H1 (cell line): ENCODE results near the gene MAFG. TPM values are rescaled to one million over a fixed set of nuclear protein-coding genes. Genes with fewer than 3 reads are reported as not detected.

Source experiments
- CTCF ChIA-PET: fragments of 300-600 bp; sonication (Branson Sonifier 250); formaldehyde crosslinking; loops from one replicate; lab custom pipeline; 2021; ENCODE audit not compliant: partially characterized antibody; lab: Charles Lee
- POLR2A ChIA-PET: fragments of 300-600 bp; sonication (Branson Sonifier 250); formaldehyde crosslinking; loops from one replicate; lab custom pipeline; 2021; ENCODE audit warnings: inconsistent platforms; ENCODE audit not compliant: partially characterized antibody; lab: Charles Lee
- DNase-seq, 2 experiments: peaks; one replicate each; pipeline versions ENCODE4 v3.0.0 to v3.0.0-alpha.2; 2010 to 2022; ENCODE audit warnings: low spot score in 2 of 2, low read depth in 1 of 2, mixed read lengths in 1 of 2
- FAIRE-seq: peaks from 2 replicates; lab custom pipeline; 2011; peaks lifted over from hg19 to GRCh38; lab: Jason Lieb, UNC
- H2AFZ ChIP-seq: 2 replicates; pipeline ENCODE4 v1.8.1; 2012; ENCODE audit warnings: low read length, inconsistent platforms
- H2AK5ac ChIP-seq: 2 replicates; pipeline ENCODE4 v1.6.1; 2013; ENCODE audit warnings: low read depth, low read length
- H2BK120ac ChIP-seq: replicated peaks from 2 replicates; pipeline ENCODE3; 2013; ENCODE audit warnings: low read depth, low read length, inconsistent platforms
- H2BK12ac ChIP-seq: 2 replicates; pipeline ENCODE4 v1.6.1; 2013; ENCODE audit warnings: low read depth, low read length
- H2BK15ac ChIP-seq: 2 replicates; pipeline ENCODE4 v1.6.1; 2013; ENCODE audit warnings: low read length
- H2BK20ac ChIP-seq: 2 replicates; pipeline ENCODE4 v1.6.1; 2013; ENCODE audit warnings: low read length
- H2BK5ac ChIP-seq: 2 replicates; pipeline ENCODE4 v1.6.1; 2013; ENCODE audit warnings: low read depth, low read length
- H3K14ac ChIP-seq: 2 replicates; pipeline ENCODE4 v1.6.1; 2013; ENCODE audit warnings: inconsistent platforms; ENCODE audit not compliant: insufficient read length
- H3K18ac ChIP-seq: 2 replicates; pipeline ENCODE4 v1.6.1; 2013; ENCODE audit warnings: low read length; ENCODE audit errors: extremely low read depth
- H3K23ac ChIP-seq: 2 replicates; pipeline ENCODE4 v1.6.1; 2013; ENCODE audit warnings: inconsistent platforms; ENCODE audit not compliant: insufficient read length
- H3K23me2 ChIP-seq: 2 replicates; pipeline ENCODE4 v1.6.1; 2013; ENCODE audit warnings: low read depth, low read length
- H3K27ac ChIP-seq: 2 replicates; pipeline ENCODE4 v1.6.1; 2011; ENCODE audit warnings: low read depth, low read length, inconsistent platforms
- H3K27me3 ChIP-seq, 4 experiments: replicated peaks in 1 of 4; 1 replicate in 1 of 4; 2 replicates in 3 of 4; pipeline versions ENCODE4 v1.6.1 to v1.8.1; 2011 to 2013; ENCODE audit warnings: low read length in 3 of 4, mild to moderate bottlenecking in 3 of 4, inconsistent platforms in 2 of 4, mixed read lengths in 2 of 4, moderate library complexity in 1 of 4; ENCODE audit not compliant: control insufficient read depth in 3 of 4, insufficient read depth in 3 of 4; ENCODE audit errors: extremely low read depth in 1 of 4
- H3K36me3 ChIP-seq, 4 experiments: 2 replicates each; pipeline versions ENCODE4 v1.6.1 to v1.8.1; 2011 to 2013; ENCODE audit warnings: mild to moderate bottlenecking in 4 of 4, low read length in 3 of 4, moderate library complexity in 2 of 4, control low read depth in 1 of 4, inconsistent platforms in 1 of 4; ENCODE audit not compliant: insufficient read depth in 4 of 4, control insufficient read depth in 2 of 4
- H3K4ac ChIP-seq: replicated peaks from 2 replicates; pipeline ENCODE3; 2013; ENCODE audit warnings: low read length, low read depth, mixed read lengths, inconsistent platforms; ENCODE audit not compliant: insufficient read length
- H3K4me1 ChIP-seq, 4 experiments: replicated peaks in 1 of 4; 1 replicate in 1 of 4; 2 replicates in 3 of 4; pipeline versions ENCODE4 v1.6.1 to v1.8.1; 2011 to 2013; ENCODE audit warnings: low read length in 3 of 4, inconsistent platforms in 2 of 4, mixed read lengths in 1 of 4; ENCODE audit not compliant: insufficient read depth in 4 of 4, control insufficient read depth in 3 of 4
- H3K4me2 ChIP-seq, 2 experiments: 2 replicates each; pipeline versions ENCODE4 v1.6.1 to v1.8.1; 2011 to 2013; ENCODE audit warnings: low read depth in 2 of 2, low read length in 2 of 2, control low read depth in 1 of 2, inconsistent platforms in 1 of 2, mild to moderate bottlenecking in 1 of 2; ENCODE audit not compliant: insufficient read depth in 1 of 2
- H3K4me3 ChIP-seq, 4 experiments: fragments of 200-600, 300-600 bp in 1 of 4; sonication (generic), shearing (Covaris generic), sonication (Bioruptor Twin) in 1 of 4; 2 replicates each; pipeline versions ENCODE4 v1.5.1 to v1.8.1; 2011 to 2016; ENCODE audit warnings: low read length in 4 of 4, low read depth in 3 of 4, control low read depth in 2 of 4, inconsistent platforms in 2 of 4, mild to moderate bottlenecking in 2 of 4, mixed read lengths in 1 of 4, moderate library complexity in 1 of 4; ENCODE audit not compliant: insufficient read depth in 2 of 4; ENCODE audit errors: extremely low read depth in 1 of 4
- H3K56ac ChIP-seq: replicated peaks from 2 replicates; pipeline ENCODE3; 2013; ENCODE audit warnings: low read depth, mild to moderate bottlenecking, mixed read lengths, low read length, inconsistent platforms; ENCODE audit not compliant: insufficient read length
- H3K79me1 ChIP-seq: 2 replicates; pipeline ENCODE4 v1.6.1; 2013; ENCODE audit warnings: low read depth, low read length, control low read depth
- H3K79me2 ChIP-seq, 2 experiments: 2 replicates each; pipeline versions ENCODE4 v1.6.1 to v1.8.1; 2012 to 2013; ENCODE audit warnings: low read length in 2 of 2, mild to moderate bottlenecking in 2 of 2, inconsistent platforms in 1 of 2; ENCODE audit not compliant: insufficient read depth in 2 of 2, control insufficient read depth in 1 of 2
- H3K9ac ChIP-seq, 4 experiments: replicated peaks in 1 of 4; 1 replicate in 1 of 4; 2 replicates in 3 of 4; pipeline versions ENCODE4 v1.6.1 to v1.8.1; 2011 to 2013; ENCODE audit warnings: low read depth in 3 of 4, low read length in 3 of 4, control low read depth in 2 of 4, mild to moderate bottlenecking in 2 of 4, moderate library complexity in 2 of 4, inconsistent platforms in 1 of 4; ENCODE audit errors: extremely low read depth in 1 of 4
- H3K9me3 ChIP-seq, 2 experiments: 2 replicates each; pipeline versions ENCODE4 v1.6.1 to v1.8.1; 2012 to 2013; ENCODE audit warnings: mild to moderate bottlenecking in 2 of 2, moderate library complexity in 2 of 2, control low read depth in 1 of 2, inconsistent platforms in 1 of 2, low read depth in 1 of 2, low read length in 1 of 2, mixed read lengths in 1 of 2; ENCODE audit not compliant: insufficient read depth in 2 of 2
- H4K20me1 ChIP-seq, 2 experiments: replicated peaks in 1 of 2; 2 replicates each; pipeline versions ENCODE3 to v1.8.1; 2011 to 2013; ENCODE audit warnings: inconsistent platforms in 2 of 2, low read length in 2 of 2, mild to moderate bottlenecking in 1 of 2; ENCODE audit not compliant: insufficient read depth in 2 of 2, control insufficient read depth in 1 of 2
- H4K5ac ChIP-seq: 2 replicates; pipeline ENCODE4 v1.6.1; 2013; ENCODE audit warnings: low read length, low read depth, mixed read lengths, inconsistent platforms; ENCODE audit not compliant: insufficient read length
- H4K8ac ChIP-seq: 2 replicates; pipeline ENCODE4 v1.8.0; 2013; ENCODE audit warnings: mild to moderate bottlenecking, moderate library complexity, low read length, inconsistent platforms; ENCODE audit not compliant: insufficient read depth; ENCODE audit errors: extremely low read depth
- H4K91ac ChIP-seq: replicated peaks from 2 replicates; pipeline ENCODE3; 2013; ENCODE audit warnings: low read length, mixed read lengths, inconsistent platforms; ENCODE audit not compliant: insufficient read length
- WGBS, 2 experiments: shearing (Covaris generic) in 1 of 2; methylation state at CpG; one replicate each; pipeline versions ENCODE4 v1.1.6 to v1.1.7; 2013 to 2015; ENCODE audit warnings: low lambda C conversion rate in 2 of 2, mixed read lengths in 2 of 2, inconsistent platforms in 1 of 2, low coverage in 1 of 2, missing lambda C conversion rate in 1 of 2; ENCODE audit not compliant: insufficient replicate concordance in 2 of 2, insufficient coverage in 1 of 2, insufficient read length in 1 of 2; ENCODE audit errors: extremely low coverage in 1 of 2, missing lambda C conversion rate in 1 of 2; 5-methylcytosine and 5-hydroxymethylcytosine counted together
- polyA plus RNA-seq, 7 experiments: library from polyadenylated mRNA; depleted of rRNA in 3 of 7; stranded (reverse) in 5 of 7; unstranded in 2 of 7; fragments of >200 nt in 5 of 7; fragments of 200-250 nt in 2 of 7; gene quantifications; 1 replicate in 5 of 7; 2 replicates in 1 of 7; 4 replicates in 1 of 7; pipeline versions ENCODE4 v1.2.1 to v1.2.3, GENCODE V29; 2011 to 2013; ENCODE audit warnings: missing spikeins in 2 of 7, mixed read lengths in 2 of 7
- total RNA-seq: library from RNA; stranded (reverse); fragmentation: NEBNext Ultra II Directional; extraction: Animal tissue kit (Norgen Biotek cat#: 25700); gene quantifications from 2 replicates; pipeline ENCODE4 v1.2.1, GENCODE V29; 2021

MAFG gene
- total and polyA plus RNA-seq, 2 of the 8 experiments (the other 6 are each of a cell fraction or from before 2014, with no cell fraction given), result 25.5 to 26.9 TPM

GRCh38 chr17:81906476-81907218 lies 20.9 kb downstream of the MAFG start:
- no peak overlapping the region for H2AFZ ChIP-seq
- H2AK5ac ChIP-seq, result no peak overlapping the region
- no peak overlapping the region for H3K18ac ChIP-seq
- H4K20me1 ChIP-seq, result peaks cover 3 to 19% of the 10 kb centered on the region in 2 experiments
- no peak for FAIRE-seq
- H4K5ac ChIP-seq, result no peak overlapping the region
- ChIA-PET CTCF (interaction anchor here (0.5 to 1.7 kb wide), 8 partner anchors 9 to 170 kb away, joined by 3 to 7 read pairs (median 4); no protein-coding TSS in a partner anchor), POLR2A (interaction anchor here (1.4 to 2.0 kb wide), 4 partner anchors 8 to 16 kb away, joined by 3 to 11 read pairs (median 6); partner anchors contain the start of gene ANAPC11)
- no peaks in the 10 kb centered on the region; a peak in 3 of 8 replicates for H3K36me3 ChIP-seq
- H4K8ac ChIP-seq, result no peak overlapping the region; the same call in 1 of the 2 replicates
- no peak overlapping the region for H3K23ac ChIP-seq
- 88% methylated on average over 14 of the region's 15 CpGs; no CpG with 5 or more reads in 1 of the 2 experiments for WGBS, 2 experiments
- no peak overlapping the region for H4K91ac ChIP-seq
- H3K9ac ChIP-seq, result no peak overlapping the region
- H3K79me2 ChIP-seq, result no peaks in the 10 kb centered on the region
- no peak overlapping the region for H3K27ac ChIP-seq
- no peak overlapping the region for H3K4me3 ChIP-seq
- H3K23me2 ChIP-seq, result peaks cover 12% of the 10 kb centered on the region; the same call in 1 of the 2 replicates
- H3K4ac ChIP-seq, result no peak overlapping the region
- no peaks in the 10 kb centered on the region for H3K9me3 ChIP-seq
- H2BK5ac ChIP-seq, result no peak overlapping the region
- no peak overlapping the region for H2BK120ac ChIP-seq
- no peak overlapping the region for H3K56ac ChIP-seq
- H2BK15ac ChIP-seq, result no peak overlapping the region
- H2BK20ac ChIP-seq, result no peak overlapping the region
- peaks cover 2% of the 10 kb centered on the region; the same call in 1 of the 2 replicates for H3K79me1 ChIP-seq
- H3K4me1 ChIP-seq, result peaks cover 0 to 12% (median 7%) of the 10 kb centered on the region in 4 experiments; a peak in 4 of 7 replicates
- H3K27me3 ChIP-seq, result peaks cover 0 to 19% (median 8%) of the 10 kb centered on the region in 4 experiments; a peak in 5 of 7 replicates
- no peak overlapping the region for H3K4me2 ChIP-seq
- H3K14ac ChIP-seq, result no peak overlapping the region
- H2BK12ac ChIP-seq, result no peak overlapping the region
- no peak for DNase-seq
